Measurements from ENCODE around the gene LANCL2. TPM values are rescaled to one million over a fixed set of nuclear protein-coding genes. Genes with fewer than 3 reads are reported as not detected.
"Not testable (repeated sequence)": the region's sequence is repeated elsewhere in the genome, so short reads cannot be mapped to it uniquely, and the experiment has no call there.

Gene LANCL2
- total RNA-seq, 1 donor from 2014 or later, result 18.5 TPM

DNA sequence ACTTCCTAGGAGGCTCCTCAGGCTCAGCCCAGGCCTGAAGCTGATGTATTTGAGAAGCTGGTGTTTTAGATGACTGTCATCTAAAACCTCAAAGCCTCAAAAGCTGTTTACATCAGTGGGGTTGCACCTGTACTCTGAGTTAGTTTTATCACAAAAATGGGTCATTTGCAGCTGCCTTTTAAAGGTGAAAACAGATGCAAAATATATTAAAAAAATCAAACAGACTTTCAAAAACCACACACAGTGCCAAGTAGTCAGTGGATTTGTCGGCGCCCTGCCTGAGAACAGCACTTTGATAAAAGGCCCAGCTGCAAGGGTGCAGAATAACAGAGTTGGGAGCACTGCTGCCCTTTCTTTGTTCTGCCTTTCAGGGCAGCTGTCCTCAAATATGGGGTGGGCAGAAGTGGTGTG is 104.1 kb downstream of the LANCL2 start:
- H3K4me3 Mint-ChIP-seq, result no peak overlapping the region
- peaks cover 29% of the 10 kb centered on the region for H3K36me3 Mint-ChIP-seq
- no peaks in the 10 kb centered on the region for H3K27me3 Mint-ChIP-seq (ENCODE audit: low read depth)
- no peaks in the 10 kb centered on the region for H3K4me1 Mint-ChIP-seq
- H3K27ac Mint-ChIP-seq, result no peak overlapping the region
- TF ChIP-seq, protein P1, sequence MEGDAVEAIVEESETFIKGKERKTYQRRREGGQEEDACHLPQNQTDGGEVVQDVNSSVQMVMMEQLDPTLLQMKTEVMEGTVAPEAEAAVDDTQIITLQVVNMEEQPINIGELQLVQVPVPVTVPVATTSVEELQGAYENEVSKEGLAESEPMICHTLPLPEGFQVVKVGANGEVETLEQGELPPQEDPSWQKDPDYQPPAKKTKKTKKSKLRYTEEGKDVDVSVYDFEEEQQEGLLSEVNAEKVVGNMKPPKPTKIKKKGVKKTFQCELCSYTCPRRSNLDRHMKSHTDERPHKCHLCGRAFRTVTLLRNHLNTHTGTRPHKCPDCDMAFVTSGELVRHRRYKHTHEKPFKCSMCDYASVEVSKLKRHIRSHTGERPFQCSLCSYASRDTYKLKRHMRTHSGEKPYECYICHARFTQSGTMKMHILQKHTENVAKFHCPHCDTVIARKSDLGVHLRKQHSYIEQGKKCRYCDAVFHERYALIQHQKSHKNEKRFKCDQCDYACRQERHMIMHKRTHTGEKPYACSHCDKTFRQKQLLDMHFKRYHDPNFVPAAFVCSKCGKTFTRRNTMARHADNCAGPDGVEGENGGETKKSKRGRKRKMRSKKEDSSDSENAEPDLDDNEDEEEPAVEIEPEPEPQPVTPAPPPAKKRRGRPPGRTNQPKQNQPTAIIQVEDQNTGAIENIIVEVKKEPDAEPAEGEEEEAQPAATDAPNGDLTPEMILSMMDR (IDR thresholded peaks at IDR 0.05; ENCODE audit: unreplicated experiment), result no peak
- peaks cover 24% of the 10 kb centered on the region for H3K9me3 Mint-ChIP-seq
- no peak for DNase-seq (ENCODE audit: low spot score in 2 of 2, unreplicated experiment in 2 of 2)

DNA sequence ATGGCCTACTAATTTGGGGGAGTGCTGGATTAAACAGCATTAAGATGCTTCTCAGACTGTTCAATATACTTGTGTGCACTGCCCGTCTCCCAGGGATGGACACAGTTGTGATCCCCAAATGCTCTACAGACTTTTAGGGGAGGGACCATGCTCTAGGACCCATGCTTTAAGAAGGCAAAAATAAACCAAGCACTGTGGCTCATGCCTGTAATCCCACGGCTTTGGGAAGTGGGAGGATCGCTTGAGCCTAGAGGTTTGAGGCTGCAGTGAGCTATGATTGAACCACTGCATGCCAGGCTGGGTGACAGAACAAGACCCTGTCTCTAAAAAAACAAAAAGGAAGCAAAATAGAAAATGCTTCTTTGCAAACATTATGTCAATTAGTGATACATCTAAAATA is 104.6 kb downstream of the LANCL2 start:
- no peaks in the 10 kb centered on the region for H3K4me1 Mint-ChIP-seq
- DNase-seq (ENCODE audit: low spot score in 2 of 2, unreplicated experiment in 2 of 2), result no peak
- no peak overlapping the region for H3K27ac Mint-ChIP-seq
- no peak overlapping the region for H3K4me3 Mint-ChIP-seq
- TF ChIP-seq, protein P1 (IDR thresholded peaks at IDR 0.05; ENCODE audit: unreplicated experiment), result no peak
- peaks cover 21% of the 10 kb centered on the region for H3K9me3 Mint-ChIP-seq
- no peaks in the 10 kb centered on the region for H3K27me3 Mint-ChIP-seq (ENCODE audit: low read depth)
- peaks cover 26% of the 10 kb centered on the region for H3K36me3 Mint-ChIP-seq

DNA sequence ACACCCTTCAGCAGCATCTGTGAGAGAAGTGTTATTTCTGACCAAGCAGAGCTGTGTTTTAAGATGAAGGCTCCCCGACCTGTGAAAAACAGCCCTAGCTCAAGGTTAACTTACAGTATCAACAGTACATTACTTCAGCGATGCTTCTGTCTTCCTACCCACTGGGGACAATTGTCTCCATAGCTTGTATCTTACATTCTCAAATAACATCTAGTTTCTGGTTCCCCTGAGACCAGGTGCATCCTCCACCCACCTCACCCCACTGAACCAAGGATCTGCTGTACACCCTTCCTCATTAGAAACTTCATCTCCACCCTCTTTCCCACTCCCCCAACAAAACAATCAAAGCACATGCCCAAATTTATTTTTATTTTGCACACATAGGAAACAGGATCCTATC is 105.1 kb downstream of the LANCL2 start:
- no peaks in the 10 kb centered on the region for H3K27me3 Mint-ChIP-seq (ENCODE audit: low read depth)
- no peak overlapping the region for H3K4me3 Mint-ChIP-seq
- no peak for DNase-seq (ENCODE audit: low spot score in 2 of 2, unreplicated experiment in 2 of 2)
- TF ChIP-seq, protein P1 (IDR thresholded peaks at IDR 0.05; ENCODE audit: unreplicated experiment), result no peak
- no peaks in the 10 kb centered on the region for H3K4me1 Mint-ChIP-seq
- no peak overlapping the region for H3K27ac Mint-ChIP-seq
- peaks cover 16% of the 10 kb centered on the region for H3K9me3 Mint-ChIP-seq
- peaks cover 20% of the 10 kb centered on the region for H3K36me3 Mint-ChIP-seq

DNA sequence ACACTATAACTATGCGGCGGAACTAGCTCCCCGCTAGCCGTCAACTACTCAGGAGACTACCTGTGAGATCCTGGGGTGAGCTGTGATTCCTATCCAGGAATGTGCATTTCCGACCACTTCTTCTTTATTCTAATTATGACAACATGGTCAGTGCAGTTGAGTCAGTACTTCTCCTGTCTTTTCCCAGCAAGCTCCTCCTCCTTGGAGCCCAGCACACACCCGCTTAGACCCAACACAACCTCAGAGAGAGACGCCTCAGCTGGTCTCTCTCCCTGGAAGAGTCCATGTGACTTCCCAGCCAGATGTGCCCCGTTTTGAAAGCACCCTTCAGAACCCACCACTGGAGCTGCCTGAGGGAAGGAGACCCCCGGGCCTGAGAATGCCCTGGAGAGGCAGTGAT is 106.5 kb downstream of the LANCL2 start:
- H3K4me1 Mint-ChIP-seq; H3K4me3 Mint-ChIP-seq; H3K9me3 Mint-ChIP-seq; H3K27me3 Mint-ChIP-seq (ENCODE audit: low read depth); DNase-seq (ENCODE audit: low spot score in 2 of 2, unreplicated experiment in 2 of 2); H3K27ac Mint-ChIP-seq: not testable (repeated sequence)
- H3K36me3 Mint-ChIP-seq, result peaks cover 11% of the 10 kb centered on the region

- not testable (repeated sequence) for DNase-seq (ENCODE audit: low spot score in 2 of 2, unreplicated experiment in 2 of 2); H3K9me3 Mint-ChIP-seq; H3K4me1 Mint-ChIP-seq; H3K36me3 Mint-ChIP-seq; H3K27me3 Mint-ChIP-seq (ENCODE audit: low read depth); H3K4me3 Mint-ChIP-seq; H3K27ac Mint-ChIP-seq
Measured at GRCh38 chr7:55472406-55472805, 107.3 kb downstream of the LANCL2 start.

DNA sequence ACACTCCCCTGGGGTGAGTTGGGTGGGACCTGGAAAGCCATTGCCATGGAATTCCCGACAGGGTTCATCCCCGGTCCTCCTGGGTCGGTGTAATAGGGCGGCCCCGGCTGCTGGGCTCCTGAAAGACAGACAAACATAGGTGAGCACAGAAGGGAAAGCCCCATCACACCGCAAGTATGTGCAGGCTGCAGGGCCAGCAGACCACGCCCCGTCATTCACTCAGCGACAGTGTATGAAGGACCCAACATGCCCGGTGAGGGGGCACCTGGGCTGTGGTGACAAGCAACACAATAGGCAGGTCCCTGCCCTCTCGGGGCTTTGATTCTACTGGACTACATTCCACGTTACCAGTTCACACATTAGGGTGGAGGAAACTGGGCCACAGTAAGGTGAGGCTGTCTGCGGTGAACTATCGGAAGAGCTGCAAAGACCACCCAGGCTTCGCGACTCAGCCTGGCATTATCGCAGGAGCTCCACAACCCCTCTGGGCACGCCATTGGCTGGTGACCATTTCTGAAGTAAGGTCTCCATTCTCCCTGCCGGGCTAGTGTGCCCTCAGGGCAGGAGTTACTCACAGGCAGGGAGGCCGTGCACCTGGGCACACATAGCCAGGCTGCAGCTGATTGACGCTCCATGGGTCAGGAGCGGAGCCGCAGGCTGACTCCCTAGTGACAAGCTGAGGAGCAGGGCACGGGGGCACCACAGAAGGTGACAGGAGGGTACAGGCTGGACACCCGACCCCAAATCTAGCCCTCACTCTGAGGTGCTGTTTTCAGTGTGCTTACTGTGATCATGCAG is 108.0 kb downstream of the LANCL2 start:
- TF ChIP-seq, protein P1 (IDR thresholded peaks at IDR 0.05; ENCODE audit: unreplicated experiment), result no peak
- no peaks in the 10 kb centered on the region for H3K27me3 Mint-ChIP-seq (ENCODE audit: low read depth)
- H3K4me1 Mint-ChIP-seq, result no peaks in the 10 kb centered on the region
- no peak overlapping the region for H3K27ac Mint-ChIP-seq
- no peaks in the 10 kb centered on the region for H3K9me3 Mint-ChIP-seq
- H3K4me3 Mint-ChIP-seq, result no peak overlapping the region
- peaks cover 4% of the 10 kb centered on the region for H3K36me3 Mint-ChIP-seq
- DNase-seq (ENCODE audit: low spot score in 2 of 2, unreplicated experiment in 2 of 2), result no peak

Data from mesothelial cell of epicardium (in vitro differentiated cells).